HFF-Myc (cell line): Measurements from ENCODE around the gene CCDC92.
A peak's percentile ranks its signal among the peaks of the same experiment; 100 is the strongest.

ENCODE experiments used
- DNase-seq: peaks from one replicate; pipeline ENCODE4 v3.0.0-alpha.2; 2011; ENCODE audit warnings: low read depth; ENCODE audit errors: extremely low read depth
- H3K4me3 ChIP-seq: replicated peaks from 2 replicates; pipeline ENCODE4 v1.5.1; 2011; ENCODE audit warnings: low read depth, mild to moderate bottlenecking, control low read depth, low read length
- CTCF ChIP-seq: IDR thresholded peaks from 2 replicates; pipeline ENCODE4 v1.5.1; 2012; ENCODE audit warnings: mild to moderate bottlenecking, low read depth, low read length, control low read depth; ENCODE audit errors: missing control alignments

CCDC92 gene

GRCh38 chr12:123946152-123946515 lies 26.5 kb downstream of the CCDC92 start:
- no peak for TF ChIP-seq CTCF
- no peak for DNase-seq
- no peak overlapping the region for H3K4me3 ChIP-seq

GRCh38 chr12:123945287-123946151 lies 27.1 kb downstream of the CCDC92 start:
- no peak for DNase-seq
- H3K4me3 ChIP-seq, result no peak overlapping the region
- no peak for TF ChIP-seq CTCF

- no peak for DNase-seq
- no peak overlapping the region for H3K4me3 ChIP-seq
- no peak for TF ChIP-seq CTCF
These were observed 27.9 kb downstream of the CCDC92 start for GRCh38 chr12:123944696-123945095.

GRCh38 chr12:123943816-123944215 lies 28.8 kb downstream of the CCDC92 start:
- H3K4me3 ChIP-seq, result no peak overlapping the region
- no peak for TF ChIP-seq CTCF
- DNase-seq, result no peak

- H3K4me3 ChIP-seq, result no peak overlapping the region
- no peak for DNase-seq
- no peak for TF ChIP-seq CTCF
These were observed 29.6 kb downstream of the CCDC92 start for GRCh38 chr12:123942911-123943648.

GRCh38 chr12:123942238-123942653 lies 30.4 kb downstream of the CCDC92 start:
- DNase-seq, result peak; percentile 21
- TF ChIP-seq CTCF, result no peak
- no peak overlapping the region for H3K4me3 ChIP-seq
